K562 (cell line): ENCODE measurements around the gene IP6K3. TPM values are rescaled to one million over a fixed set of nuclear protein-coding genes. Genes with fewer than 3 reads are reported as not detected.

Experiments used
- ATF2 ChIP-seq: sonication (generic); formaldehyde crosslinking; IDR thresholded peaks from 2 replicates; pipeline ENCODE4 v1.8.1; 2022; ENCODE audit warnings: missing genetic modification reagents
- BHLHE40 ChIP-seq: IDR thresholded peaks from 2 replicates; pipeline ENCODE4 v1.6.1; 2011; ENCODE audit warnings: low read length, improper control_type of control experiment
- BRCA1 ChIP-seq, 2 experiments: fragments of 450-650 bp in 1 of 2; sonication (generic) in 1 of 2; formaldehyde crosslinking in 1 of 2; IDR thresholded peaks; 2 replicates each; pipeline versions ENCODE4 v1.5.0 to v1.6.1; 2017 to 2020; ENCODE audit warnings: mild to moderate bottlenecking in 1 of 2, missing genetic modification reagents in 1 of 2
- CBX8 ChIP-seq: fragments of 200-600 bp; sonication (generic); IDR thresholded peaks from 2 replicates; pipeline ENCODE4 v1.6.1; 2012; ENCODE audit warnings: borderline replicate concordance, mixed run types, low read depth, mild to moderate bottlenecking, moderate library complexity, mixed read lengths, low read length, control low read depth, inconsistent platforms; ENCODE audit not compliant: poor library complexity, severe bottlenecking; ENCODE audit errors: extremely low read depth
- FOXP4 ChIP-seq: sonication (generic); formaldehyde crosslinking; IDR thresholded peaks from 2 replicates; pipeline ENCODE4 v1.8.0; 2022; ENCODE audit warnings: mild to moderate bottlenecking, missing genetic modification reagents, borderline replicate concordance
- GTF2A2 ChIP-seq: IDR thresholded peaks from 2 replicates; pipeline ENCODE4 v1.6.1; 2016; ENCODE audit warnings: mild to moderate bottlenecking, missing genetic modification characterization, missing compliant biosample characterization
- MTA3 ChIP-seq: fragments of 450-650 bp; formaldehyde crosslinking; IDR thresholded peaks from 2 replicates; pipeline ENCODE4 v1.6.1; 2017; ENCODE audit warnings: mild to moderate bottlenecking, borderline replicate concordance
- SMAD4 ChIP-seq: fragments of 250-450 bp; sonication (Bioruptor Pico); conservative IDR thresholded peaks from 2 replicates; pipeline ENCODE4 v1.8.0; 2021; ENCODE audit warnings: inconsistent platforms, mild to moderate bottlenecking, moderate library complexity
- SP2 ChIP-seq: IDR thresholded peaks from 2 replicates; pipeline ENCODE4 v1.6.1; 2011; ENCODE audit warnings: mild to moderate bottlenecking, low read depth, low read length, moderate library complexity; ENCODE audit not compliant: poor library complexity, severe bottlenecking; ENCODE audit errors: extremely low read depth
- YY1 ChIP-seq, 3 experiments: IDR thresholded peaks; 2 replicates each; pipeline ENCODE4 v1.6.1; 2011; ENCODE audit warnings: low read length in 2 of 3, mild to moderate bottlenecking in 2 of 3, moderate library complexity in 2 of 3, borderline replicate concordance in 1 of 3, control low read depth in 1 of 3, low read depth in 1 of 3; ENCODE audit not compliant: insufficient read depth in 3 of 3, insufficient replicate concordance in 2 of 3, control insufficient read depth in 1 of 3, insufficient read length in 1 of 3; ENCODE audit errors: extremely low read depth in 1 of 3
- ZNF165 ChIP-seq: fragments of 250-450 bp; sonication (Bioruptor Pico); IDR thresholded peaks from 2 replicates; pipeline ENCODE4 v1.4.0; 2020; ENCODE audit warnings: borderline replicate concordance
- ZSCAN32 ChIP-seq: fragments of 450-650 bp; formaldehyde crosslinking; IDR thresholded peaks from 2 replicates; pipeline ENCODE4 v1.4.0; 2020; ENCODE audit warnings: mild to moderate bottlenecking, moderate library complexity
- polyA plus RNA-seq, 8 experiments: library from polyadenylated mRNA; depleted of rRNA in 4 of 8; stranded (reverse) in 5 of 8; unstranded in 3 of 8; fragments of >200 nt; fragmentation: Nextera tagmentation in 2 of 8; fragmentation: Illumina TruSeq in 1 of 8; extraction: Ambion mirVana in 2 of 8; extraction: Trizol in 1 of 8; gene quantifications; 2 replicates each; pipeline versions ENCODE4 v1.2.1 to v1.2.3, GENCODE V29; 2011 to 2014; ENCODE audit warnings: inconsistent platforms in 1 of 8, missing spikeins in 1 of 8
- total RNA-seq, 7 experiments: library from RNA; depleted of rRNA in 6 of 7; stranded (reverse); fragments of >200 nt in 6 of 7; fragmentation: Illumina TruSeq in 2 of 7; extraction: Trizol in 2 of 7; gene quantifications; 2 replicates each; pipeline versions ENCODE4 v1.2.1 to v1.2.3, GENCODE V29; 2011 to 2021; ENCODE audit warnings: low replicate concordance in 1 of 7
- TF ChIP-seq, protein P1 (sequence below), 2 experiments: IDR thresholded peaks in 1 of 2; conservative IDR thresholded peaks in 1 of 2; 2 replicates each; pipeline ENCODE4 v1.6.1; 2016; ENCODE audit warnings: low read depth in 2 of 2, mild to moderate bottlenecking in 1 of 2, missing compliant biosample characterization in 1 of 2, missing genetic modification characterization in 1 of 2, moderate library complexity in 1 of 2
- TF ChIP-seq, protein P2 (sequence below): fragments of 250-450 bp; sonication (Bioruptor Pico); IDR thresholded peaks from 2 replicates; pipeline ENCODE4 v1.9.0; 2021; ENCODE audit warnings: mild to moderate bottlenecking, inconsistent platforms

Gene IP6K3
- total and polyA plus RNA-seq, 9 of the 15 experiments (the other 6 are each of a cell fraction or from before 2014, with no cell fraction given), result not detected

- TF ChIP-seq FOXP4 (CRISPR knock-in tag) (no peak), SP2 (no peak), BHLHE40 (no peak), ZNF165 (CRISPR knock-in tag) (no peak), SMAD4 (CRISPR knock-in tag) (no peak), CBX8 (no peak), ATF2 (CRISPR knock-in tag) (no peak), ZSCAN32 (CRISPR knock-in tag) (no peak), MTA3 (no peak), BRCA1 (IDR thresholded peaks at IDR 0.05) (no peak), BRCA1 (CRISPR knock-in tag; IDR thresholded peaks at IDR 0.05) (0 out of 2 replicates have a peak, but pooled peaks have one; percentile 78), YY1 (IDR thresholded peaks at IDR 0.05; ENCODE audit: borderline replicate concordance in 1 of 3, control insufficient read depth in 1 of 3, extremely low read depth in 1 of 3, insufficient read depth in 3 of 3, insufficient read length in 1 of 3, insufficient replicate concordance in 2 of 3, low read depth in 1 of 3, low read length in 2 of 3) (no peak), GTF2A2 (tag) (no peak)
- TF ChIP-seq, protein P1, sequence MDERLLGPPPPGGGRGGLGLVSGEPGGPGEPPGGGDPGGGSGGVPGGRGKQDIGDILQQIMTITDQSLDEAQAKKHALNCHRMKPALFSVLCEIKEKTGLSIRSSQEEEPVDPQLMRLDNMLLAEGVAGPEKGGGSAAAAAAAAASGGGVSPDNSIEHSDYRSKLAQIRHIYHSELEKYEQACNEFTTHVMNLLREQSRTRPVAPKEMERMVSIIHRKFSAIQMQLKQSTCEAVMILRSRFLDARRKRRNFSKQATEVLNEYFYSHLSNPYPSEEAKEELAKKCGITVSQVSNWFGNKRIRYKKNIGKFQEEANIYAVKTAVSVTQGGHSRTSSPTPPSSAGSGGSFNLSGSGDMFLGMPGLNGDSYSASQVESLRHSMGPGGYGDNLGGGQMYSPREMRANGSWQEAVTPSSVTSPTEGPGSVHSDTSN (CRISPR knock-in tag; IDR thresholded peaks at IDR 0.05; ENCODE audit: low read depth), result no peak
- TF ChIP-seq, protein P1 (tag; conservative IDR thresholded peaks at IDR 0.05; ENCODE audit: low read depth), result peak; percentile 62
- TF ChIP-seq, protein P2, sequence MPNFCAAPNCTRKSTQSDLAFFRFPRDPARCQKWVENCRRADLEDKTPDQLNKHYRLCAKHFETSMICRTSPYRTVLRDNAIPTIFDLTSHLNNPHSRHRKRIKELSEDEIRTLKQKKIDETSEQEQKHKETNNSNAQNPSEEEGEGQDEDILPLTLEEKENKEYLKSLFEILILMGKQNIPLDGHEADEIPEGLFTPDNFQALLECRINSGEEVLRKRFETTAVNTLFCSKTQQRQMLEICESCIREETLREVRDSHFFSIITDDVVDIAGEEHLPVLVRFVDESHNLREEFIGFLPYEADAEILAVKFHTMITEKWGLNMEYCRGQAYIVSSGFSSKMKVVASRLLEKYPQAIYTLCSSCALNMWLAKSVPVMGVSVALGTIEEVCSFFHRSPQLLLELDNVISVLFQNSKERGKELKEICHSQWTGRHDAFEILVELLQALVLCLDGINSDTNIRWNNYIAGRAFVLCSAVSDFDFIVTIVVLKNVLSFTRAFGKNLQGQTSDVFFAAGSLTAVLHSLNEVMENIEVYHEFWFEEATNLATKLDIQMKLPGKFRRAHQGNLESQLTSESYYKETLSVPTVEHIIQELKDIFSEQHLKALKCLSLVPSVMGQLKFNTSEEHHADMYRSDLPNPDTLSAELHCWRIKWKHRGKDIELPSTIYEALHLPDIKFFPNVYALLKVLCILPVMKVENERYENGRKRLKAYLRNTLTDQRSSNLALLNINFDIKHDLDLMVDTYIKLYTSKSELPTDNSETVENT (CRISPR knock-in tag), result no peak
Observed at GRCh38 chr6:33787954-33788693, 41.4 kb upstream of the IP6K3 start (continued).
